GM21786 (cell line): ENCODE results near the gene LSMEM2.
A peak's percentile ranks its signal among the peaks of the same experiment; 100 is the strongest.
"Not testable (repeated sequence)": the region's sequence is repeated elsewhere in the genome, so short reads cannot be mapped to it uniquely, and the experiment has no call there.

Experiments used
- ATAC-seq: cut with Tn5 transposase; IDR thresholded peaks from one replicate; pipeline ENCODE4 v1.9.1; 2021; ENCODE audit not compliant: unreplicated experiment

The LSMEM2 gene

DNA sequence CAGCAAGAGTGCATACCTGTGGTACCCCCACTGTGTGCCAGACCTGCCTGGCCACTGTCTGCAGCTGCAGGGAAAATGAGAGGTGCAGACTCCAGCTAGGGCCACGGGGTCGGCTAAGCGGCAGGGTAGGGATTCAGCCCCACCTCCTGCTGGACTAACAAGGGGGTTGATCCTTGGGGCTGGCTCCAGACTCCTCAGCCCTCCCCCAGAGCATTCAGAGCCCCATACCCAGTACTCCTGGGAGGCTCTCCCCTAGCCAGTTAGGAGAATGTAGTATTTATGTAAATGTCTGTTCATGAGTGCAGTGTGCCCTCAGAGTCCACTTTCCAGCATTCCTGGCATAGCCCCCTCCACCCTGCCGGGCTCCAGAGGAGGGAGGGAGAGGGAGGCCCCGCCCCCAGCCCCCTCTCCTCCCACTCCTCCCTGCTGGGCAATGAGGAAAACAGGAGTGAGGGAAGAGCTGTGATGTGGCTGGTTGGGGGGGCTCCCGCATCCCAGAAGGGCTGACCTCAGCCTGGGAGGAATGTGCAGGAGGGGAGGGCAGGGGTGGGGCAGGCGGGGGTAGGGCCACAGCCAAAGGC is 14.4 kb upstream of the LSMEM2 start:
- ATAC-seq = no peak

DNA sequence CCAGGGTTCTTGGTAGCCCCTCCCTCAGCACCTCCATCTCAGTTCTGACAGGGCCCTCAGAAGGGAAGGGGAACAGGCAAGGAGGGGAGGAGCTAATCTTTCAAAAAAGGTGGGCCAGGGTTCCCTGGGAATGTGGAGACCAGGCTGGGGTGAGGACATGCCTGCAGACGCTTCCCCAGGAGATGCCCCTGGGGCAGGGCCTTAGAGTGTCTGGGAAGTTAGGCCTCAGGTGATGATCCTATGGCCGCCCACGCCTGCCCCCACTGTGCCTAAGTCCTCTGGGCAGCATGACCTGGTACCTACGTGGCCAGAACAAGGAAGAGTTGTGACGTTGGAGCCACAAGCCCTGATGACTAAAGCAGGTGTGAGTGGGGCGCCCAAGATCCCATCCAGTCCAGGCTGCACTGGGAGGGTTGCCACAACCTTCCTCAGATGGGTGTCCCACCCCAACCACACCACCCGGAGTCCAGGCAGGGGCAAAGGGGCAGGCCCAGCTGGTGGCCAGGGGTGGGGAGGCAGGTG is 13.9 kb upstream of the LSMEM2 start:
- ATAC-seq = no peak

DNA sequence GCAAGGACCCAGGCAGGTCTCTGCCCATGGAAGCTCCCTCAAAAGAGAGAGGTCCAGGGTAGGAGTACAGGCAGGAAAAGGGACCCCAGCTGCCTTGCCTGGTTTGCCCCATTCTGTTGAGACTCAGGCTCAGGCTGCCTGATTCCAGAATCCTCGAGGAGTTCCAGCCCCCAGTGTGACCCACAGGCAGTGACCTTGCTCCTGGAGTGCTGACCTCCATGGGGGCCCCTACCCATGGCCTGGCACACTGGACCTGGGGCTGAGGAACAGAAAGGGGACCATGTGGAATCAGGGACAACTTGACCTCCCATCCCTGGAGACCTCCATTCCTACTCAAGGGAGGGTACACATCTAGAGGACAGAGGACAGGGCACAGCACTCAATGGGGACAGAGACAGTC is 13.3 kb upstream of the LSMEM2 start:
- no peak for ATAC-seq

GRCh38 chr3:50266017-50266416 is 12.9 kb upstream of the LSMEM2 start:
- no peak for ATAC-seq

DNA sequence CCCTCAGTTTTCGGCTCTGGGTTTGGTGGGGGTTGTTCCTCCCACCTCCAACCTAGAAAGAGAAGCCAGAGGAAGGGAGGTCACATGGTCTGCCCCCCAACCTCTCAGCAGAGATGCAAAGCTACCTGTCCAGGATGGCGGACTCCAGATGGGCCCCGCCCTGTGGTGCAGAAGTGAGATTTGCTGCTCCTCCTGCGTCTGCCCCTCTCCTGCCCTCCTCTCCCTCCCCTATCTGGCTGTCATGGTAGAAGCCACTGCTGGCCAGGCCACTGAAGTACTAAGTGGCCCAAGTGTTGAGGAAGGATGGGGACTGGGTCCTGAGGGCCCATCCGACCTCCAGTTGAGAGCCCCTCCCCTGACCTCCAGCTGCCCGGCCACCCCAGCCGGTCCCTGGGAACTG is 12.1 kb upstream of the LSMEM2 start:
- ATAC-seq = no peak

DNA sequence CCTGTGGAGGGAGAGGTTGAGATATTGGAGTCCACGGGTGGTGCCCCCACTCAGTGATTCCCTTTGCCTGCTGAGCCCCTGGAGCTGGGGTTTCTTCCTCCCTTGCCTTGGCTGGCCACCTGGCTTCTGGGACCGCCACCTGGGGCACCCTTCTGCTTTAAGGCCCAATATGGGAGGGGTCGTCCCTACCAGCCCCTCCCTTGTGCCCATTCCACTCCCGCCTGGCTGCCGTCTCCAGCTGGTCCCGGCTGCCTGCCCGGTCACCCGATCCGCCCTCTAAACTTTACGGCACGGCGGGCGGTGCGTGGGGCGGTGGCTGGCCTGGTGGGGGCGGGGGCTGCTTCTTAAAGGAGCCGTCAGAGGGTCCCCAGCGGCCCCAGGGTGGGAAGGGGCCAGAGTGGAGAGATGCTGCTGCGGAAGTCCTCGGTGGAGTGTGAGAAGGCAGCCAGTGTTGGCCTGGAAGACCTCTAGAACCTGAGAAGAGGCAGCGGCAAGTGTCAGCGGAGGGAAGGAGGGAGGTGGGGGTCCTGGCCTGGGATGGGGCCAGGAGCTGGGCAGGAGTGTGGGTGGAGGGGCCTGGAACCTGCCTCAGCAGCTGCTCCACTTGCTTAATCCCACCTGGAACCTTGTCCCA is 11.5 kb upstream of the LSMEM2 start:
- ATAC-seq = no peak

DNA sequence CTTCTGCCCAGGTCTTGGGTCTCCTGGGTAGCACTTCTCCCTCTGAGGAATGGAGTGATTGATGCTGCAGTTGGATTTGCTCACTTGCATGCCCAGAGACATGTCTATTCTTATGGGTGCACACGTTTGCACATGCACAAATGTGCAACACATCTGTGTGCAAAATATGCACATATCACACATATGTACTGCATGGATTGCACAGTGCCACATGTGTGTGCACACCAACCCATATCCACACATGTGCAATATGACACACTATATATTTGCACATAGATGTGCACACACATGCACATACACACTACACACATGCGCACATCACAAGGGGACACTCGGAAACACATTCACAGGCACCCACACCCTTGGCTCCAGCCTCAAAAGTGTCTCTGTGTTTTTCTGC is 10.6 kb upstream of the LSMEM2 start:
- no peak for ATAC-seq

DNA sequence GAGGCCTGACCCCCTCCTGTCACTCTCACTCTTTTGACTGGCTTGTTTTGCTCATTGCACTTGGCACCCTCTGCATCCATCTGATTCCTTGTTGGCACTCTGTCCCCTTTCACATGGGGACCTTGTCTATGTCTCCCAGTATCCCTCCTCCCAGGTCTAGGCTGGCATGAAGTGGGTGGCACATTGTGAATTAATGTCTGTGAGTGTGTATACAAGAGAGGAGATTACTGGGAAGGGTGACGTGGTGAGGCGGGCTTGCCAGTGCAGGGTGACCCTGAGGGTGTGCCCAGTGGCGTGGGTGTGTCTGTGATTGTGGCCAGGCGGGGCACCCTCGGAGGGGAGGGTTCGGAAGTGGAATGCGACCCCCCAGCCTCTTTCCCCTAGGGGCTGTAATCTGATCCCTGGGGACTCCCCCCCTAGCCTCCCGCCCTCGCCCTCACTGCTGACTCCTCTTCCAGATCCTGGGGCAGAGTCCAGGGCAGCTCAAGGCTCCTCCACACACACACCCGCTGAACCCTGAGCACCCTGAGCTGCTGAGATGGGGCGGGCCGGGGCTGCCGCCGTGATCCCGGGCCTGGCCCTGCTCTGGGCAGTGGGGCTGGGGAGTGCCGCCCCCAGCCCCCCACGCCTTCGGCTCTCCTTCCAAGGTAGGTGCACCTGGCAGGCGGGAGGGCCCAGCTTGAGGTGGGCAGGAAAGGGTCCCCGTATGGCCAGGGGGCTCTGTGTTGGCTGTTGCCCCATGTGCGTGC is 10.0 kb upstream of the LSMEM2 start, which contains the start of gene SEMA3B:
Gene SEMA3B (plus strand): TSS at position 445 of the 749 bp plus-strand sequence. CDS start 94 bp downstream, at position 539.
- no peak for ATAC-seq

GRCh38 chr3:50269460-50269859 is 9.4 kb upstream of the LSMEM2 start:
- no peak for ATAC-seq

GRCh38 chr3:50269977-50270413 is 8.9 kb upstream of the LSMEM2 start:
- ATAC-seq = no peak

GRCh38 chr3:50270422-50271224 is 8.3 kb upstream of the LSMEM2 start:
- no peak for ATAC-seq

- no peak for ATAC-seq
Observed at GRCh38 chr3:50271314-50271936, 7.5 kb upstream of the LSMEM2 start.

DNA sequence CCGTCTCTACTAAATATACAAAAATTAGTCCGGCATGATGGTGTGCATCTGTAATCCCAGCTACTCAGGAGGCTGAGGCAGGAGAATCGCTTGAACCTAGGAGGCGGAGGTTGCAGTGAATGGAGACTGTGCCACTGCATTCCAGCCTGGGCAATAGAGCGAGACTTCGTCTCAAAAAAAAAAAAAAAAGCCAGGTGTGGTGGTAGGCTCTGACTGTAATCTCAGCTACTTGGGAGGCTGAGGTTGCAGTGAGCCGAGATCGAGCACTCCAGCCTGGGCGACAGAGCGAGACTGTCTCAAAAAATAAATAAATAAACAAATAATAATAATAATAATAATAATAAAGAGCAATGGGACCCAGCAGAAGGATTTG is 6.4 kb upstream of the LSMEM2 start:
- not testable (repeated sequence) for ATAC-seq

DNA sequence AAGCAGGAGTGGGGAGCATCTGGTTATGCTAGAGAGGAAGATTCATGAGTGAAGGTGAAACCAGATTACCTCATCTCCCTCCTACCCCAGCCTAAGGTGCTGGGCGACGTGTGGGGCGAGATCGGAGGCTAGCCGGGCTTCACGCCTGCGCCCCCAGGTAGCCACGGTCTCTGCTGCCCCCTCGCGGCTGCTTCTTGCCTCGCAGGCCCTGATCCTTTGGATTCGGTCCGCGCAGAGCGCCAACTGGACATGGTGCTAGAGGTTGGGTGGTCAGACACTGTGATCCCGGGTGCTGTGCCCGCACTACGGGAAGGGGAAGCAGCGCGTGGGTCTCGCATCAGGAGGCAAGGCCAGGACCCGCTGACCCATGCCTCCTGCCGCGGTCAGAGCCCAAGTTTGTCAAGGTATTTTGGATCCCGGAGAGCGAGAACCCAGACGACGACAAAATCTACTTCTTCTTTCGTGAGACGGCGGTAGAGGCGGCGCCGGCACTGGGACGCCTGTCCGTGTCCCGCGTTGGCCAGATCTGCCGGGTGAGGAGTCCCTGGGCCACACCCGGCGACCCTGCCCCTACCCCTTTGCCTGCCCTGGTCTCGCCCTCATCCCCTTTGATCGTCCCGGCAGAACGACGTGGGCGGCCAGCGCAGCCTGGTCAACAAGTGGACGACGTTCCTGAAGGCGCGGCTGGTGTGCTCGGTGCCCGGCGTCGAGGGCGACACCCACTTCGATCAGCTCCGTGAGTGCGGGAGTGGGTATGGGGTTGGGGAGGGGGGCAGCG is 5.8 kb upstream of the LSMEM2 start:
- ATAC-seq = peak; percentile 93

DNA sequence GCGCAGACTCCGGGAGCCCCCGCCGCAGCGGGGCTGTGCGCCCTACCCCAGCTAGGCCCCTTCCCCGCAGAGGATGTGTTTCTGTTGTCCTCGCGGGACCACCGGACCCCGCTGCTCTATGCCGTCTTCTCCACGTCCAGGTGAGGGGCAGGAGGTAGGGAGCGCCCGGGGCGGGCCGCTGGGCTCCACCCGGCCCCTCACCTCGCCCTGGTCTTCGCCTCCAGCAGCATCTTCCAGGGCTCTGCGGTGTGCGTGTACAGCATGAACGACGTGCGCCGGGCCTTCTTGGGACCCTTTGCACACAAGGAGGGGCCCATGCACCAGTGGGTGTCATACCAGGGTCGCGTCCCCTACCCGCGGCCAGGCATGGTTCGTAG is 5.2 kb upstream of the LSMEM2 start:
- ATAC-seq = no peak

DNA sequence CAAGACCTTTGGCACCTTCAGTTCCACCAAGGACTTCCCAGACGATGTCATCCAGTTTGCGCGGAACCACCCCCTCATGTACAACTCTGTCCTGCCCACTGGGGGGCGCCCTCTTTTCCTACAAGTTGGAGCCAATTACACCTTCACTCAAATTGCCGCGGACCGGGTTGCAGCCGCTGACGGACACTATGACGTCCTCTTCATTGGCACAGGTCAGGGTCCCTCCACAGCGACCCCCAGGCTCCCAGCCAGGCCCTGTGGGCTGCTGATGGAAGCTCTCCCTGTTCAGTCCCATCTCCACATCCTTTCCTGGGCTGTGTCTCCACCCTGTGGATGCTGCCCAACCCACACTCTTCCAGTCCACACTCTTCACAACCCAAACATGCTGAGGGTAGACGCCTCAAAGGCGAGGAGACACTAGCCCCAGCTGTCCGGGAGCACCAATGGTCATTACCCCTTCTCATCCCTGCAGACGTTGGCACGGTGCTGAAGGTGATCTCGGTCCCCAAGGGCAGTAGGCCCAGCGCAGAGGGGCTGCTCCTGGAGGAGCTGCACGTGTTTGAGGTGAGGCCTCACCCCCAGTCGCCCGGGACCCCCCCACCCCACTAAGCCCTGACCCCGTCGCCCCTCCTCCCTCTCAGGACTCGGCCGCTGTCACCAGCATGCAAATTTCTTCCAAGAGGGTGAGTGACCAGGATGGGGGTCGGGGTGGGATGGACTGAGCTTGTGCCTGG is 4.3 kb upstream of the LSMEM2 start:
- no peak for ATAC-seq

DNA sequence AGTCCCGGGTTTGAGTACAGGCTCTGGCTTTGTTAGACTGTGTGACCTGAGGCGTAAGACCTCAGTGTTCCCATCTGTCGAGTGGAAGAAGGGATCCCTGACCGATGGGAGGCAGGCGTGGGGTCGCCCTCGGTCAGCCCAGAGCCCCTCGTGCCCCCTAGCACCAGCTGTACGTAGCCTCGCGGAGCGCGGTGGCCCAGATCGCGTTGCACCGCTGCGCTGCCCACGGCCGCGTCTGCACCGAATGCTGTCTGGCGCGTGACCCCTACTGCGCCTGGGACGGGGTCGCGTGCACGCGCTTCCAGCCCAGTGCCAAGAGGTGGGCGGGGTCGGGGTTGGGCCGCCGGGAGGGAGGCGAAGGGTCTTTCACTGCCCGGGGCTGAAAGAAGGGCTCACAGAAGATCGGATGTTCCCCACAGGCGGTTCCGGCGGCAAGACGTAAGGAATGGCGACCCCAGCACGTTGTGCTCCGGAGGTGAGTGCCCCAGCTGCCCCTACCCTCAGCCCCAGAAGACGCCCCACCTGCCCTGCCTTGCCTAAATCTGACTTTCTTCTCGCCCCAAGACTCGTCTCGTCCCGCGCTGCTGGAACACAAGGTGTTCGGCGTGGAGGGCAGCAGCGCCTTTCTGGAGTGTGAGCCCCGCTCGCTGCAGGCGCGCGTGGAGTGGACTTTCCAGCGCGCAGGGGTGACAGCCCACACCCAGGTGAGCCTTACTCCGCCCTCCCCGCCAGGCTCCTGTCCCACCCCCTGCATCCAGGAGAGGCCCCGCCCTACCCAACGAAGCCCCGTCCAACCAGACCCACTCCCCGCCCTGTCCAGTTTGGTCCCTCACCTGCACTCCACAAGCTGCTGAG is 3.5 kb upstream of the LSMEM2 start:
- no peak for ATAC-seq

DNA sequence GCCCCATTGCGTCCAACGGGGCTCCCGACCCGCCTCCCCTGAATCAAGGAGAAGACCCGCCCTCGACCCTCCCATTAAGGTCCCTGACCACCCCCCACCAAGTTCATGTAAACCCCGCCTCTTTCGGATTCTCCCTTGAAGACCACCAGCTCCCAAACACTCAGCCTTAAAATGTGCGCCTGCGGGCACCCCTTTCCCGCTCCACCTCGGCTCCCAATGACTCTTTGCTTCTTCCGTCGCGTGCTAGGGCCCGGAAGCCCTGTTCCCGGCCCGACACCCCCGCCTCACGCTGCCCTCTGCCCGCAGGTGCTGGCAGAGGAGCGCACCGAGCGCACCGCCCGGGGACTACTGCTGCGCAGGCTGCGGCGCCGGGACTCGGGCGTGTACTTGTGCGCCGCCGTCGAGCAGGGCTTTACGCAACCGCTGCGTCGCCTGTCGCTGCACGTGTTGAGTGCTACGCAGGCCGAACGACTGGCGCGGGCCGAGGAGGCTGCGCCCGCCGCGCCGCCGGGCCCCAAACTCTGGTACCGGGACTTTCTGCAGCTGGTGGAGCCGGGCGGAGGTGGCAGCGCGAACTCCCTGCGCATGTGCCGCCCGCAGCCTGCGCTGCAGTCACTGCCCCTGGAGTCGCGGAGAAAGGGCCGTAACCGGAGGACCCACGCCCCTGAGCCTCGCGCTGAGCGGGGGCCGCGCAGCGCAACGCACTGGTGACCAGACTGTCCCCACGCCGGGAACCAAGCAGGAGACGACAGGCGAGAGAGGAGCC is 2.7 kb upstream of the LSMEM2 start:
- no peak for ATAC-seq
